Cardiac muscle cell (in vitro differentiated cells and primary cell): ENCODE measurements around the gene LTBP3. TPM values are rescaled to one million over a fixed set of nuclear protein-coding genes. Genes with fewer than 3 reads are reported as not detected.

ENCODE experiments used
- DNase-seq, 2 donors: peaks; one replicate each; pipeline versions ENCODE4 v3.0.0 to v3.0.0-alpha.2; 2010 to 2017; ENCODE audit warnings: low read depth in 1 of 2, low spot score in 1 of 2
- H3K27ac ChIP-seq: fragments of 200-600 bp; sonication (generic); 2 replicates; pipeline ENCODE4 v1.5.1; 2016
- H3K27me3 ChIP-seq: fragments of 200-600 bp; sonication (generic); 2 replicates; pipeline ENCODE4 v1.6.0; 2016; ENCODE audit warnings: control low read depth
- H3K36me3 ChIP-seq: fragments of 200-600 bp; sonication (generic); 2 replicates; pipeline ENCODE4 v1.5.1; 2016; ENCODE audit warnings: control low read depth
- H3K4me1 ChIP-seq: fragments of 200-600 bp; sonication (generic); 2 replicates; pipeline ENCODE4 v1.8.1; 2017; ENCODE audit warnings: low read depth, mild to moderate bottlenecking, mixed run types
- H3K4me3 ChIP-seq: fragments of 200-600 bp; sonication (generic); 2 replicates; pipeline ENCODE4 v1.5.1; 2016; ENCODE audit warnings: mild to moderate bottlenecking
- H3K9me3 ChIP-seq: fragments of 200-600 bp; sonication (generic); 2 replicates; pipeline ENCODE4 v1.5.1; 2017; ENCODE audit warnings: low read depth, mild to moderate bottlenecking, control low read depth
- CTCF ChIP-seq: IDR thresholded peaks from 2 replicates; pipeline ENCODE4 v1.5.1; 2012; ENCODE audit warnings: low read depth, mild to moderate bottlenecking, low read length
- polyA plus RNA-seq: library from polyadenylated mRNA; unstranded; fragments of >200 nt; fragmentation: Nextera tagmentation; extraction: Ambion mirVana; gene quantifications from 2 replicates; pipeline ENCODE4 v1.2.1, GENCODE V29; 2016
- total RNA-seq: library from RNA; depleted of rRNA; stranded (reverse); fragments of >200 nt; gene quantifications from 2 replicates; pipeline ENCODE4 v1.2.3, GENCODE V29; 2016

LTBP3 gene
- total and polyA plus RNA-seq, 2 experiments from 2014 or later: 60.9 to 98.3 TPM

GRCh38 chr11:65584106-65584505 lies 25.9 kb upstream of the LTBP3 start:
- Histone ChIP-seq H3K27me3 (peaks cover 45% of the 10 kb centered on the region), H3K4me1 (peaks cover 17% of the 10 kb centered on the region), H3K4me3 (no peak overlapping the region), H3K9me3 (no peaks in the 10 kb centered on the region), H3K27ac (no peak overlapping the region), H3K36me3 (no peaks in the 10 kb centered on the region)
- DNase-seq: no peak
- TF ChIP-seq CTCF: no peak

- Histone ChIP-seq H3K36me3 (no peaks in the 10 kb centered on the region), H3K4me1 (peaks cover 17% of the 10 kb centered on the region), H3K9me3 (no peaks in the 10 kb centered on the region), H3K27me3 (peaks cover 45% of the 10 kb centered on the region), H3K27ac (no peak overlapping the region), H3K4me3 (no peak overlapping the region)
- no peak for DNase-seq
- TF ChIP-seq CTCF: no peak
Measured at GRCh38 chr11:65583589-65583988, 25.4 kb upstream of the LTBP3 start.

GRCh38 chr11:65581928-65582327 lies 23.8 kb upstream of the LTBP3 start:
- Histone ChIP-seq H3K27me3 (peaks cover 45% of the 10 kb centered on the region), H3K4me1 (peaks cover 3% of the 10 kb centered on the region), H3K36me3 (no peaks in the 10 kb centered on the region), H3K4me3 (no peak overlapping the region), H3K9me3 (no peaks in the 10 kb centered on the region), H3K27ac (no peak overlapping the region)
- no peak for TF ChIP-seq CTCF
- no peak for DNase-seq

- no peak for DNase-seq
- Histone ChIP-seq H3K9me3 (no peaks in the 10 kb centered on the region), H3K4me1 (peaks cover 8% of the 10 kb centered on the region), H3K27me3 (peaks cover 43% of the 10 kb centered on the region), H3K4me3 (no peak overlapping the region), H3K27ac (no peak overlapping the region), H3K36me3 (no peaks in the 10 kb centered on the region)
- TF ChIP-seq CTCF: no peak
Measured at GRCh38 chr11:65580756-65581155, 22.6 kb upstream of the LTBP3 start.

- Histone ChIP-seq H3K36me3 (no peaks in the 10 kb centered on the region), H3K9me3 (no peaks in the 10 kb centered on the region), H3K27me3 (peaks cover 39% of the 10 kb centered on the region), H3K4me1 (peaks cover 8% of the 10 kb centered on the region), H3K27ac (no peak overlapping the region), H3K4me3 (no peak overlapping the region)
- TF ChIP-seq CTCF: no peak
- no peak for DNase-seq
Measured at GRCh38 chr11:65580031-65580692, 22.0 kb upstream of the LTBP3 start.

- no peaks in the 10 kb centered on the region for H3K9me3 ChIP-seq
- H3K36me3 ChIP-seq: no peaks in the 10 kb centered on the region
- no peak for DNase-seq
- H3K4me3 ChIP-seq: no peak overlapping the region
- H3K4me1 ChIP-seq: peaks cover 13% of the 10 kb centered on the region
- H3K27me3 ChIP-seq: peaks cover 33% of the 10 kb centered on the region
- no peak for TF ChIP-seq CTCF
- no peak overlapping the region for H3K27ac ChIP-seq
Measured at GRCh38 chr11:65579291-65579690, 21.1 kb upstream of the LTBP3 start.
